Measurements from ENCODE around the gene PUM1.

The PUM1 gene

GRCh38 chr1:30969903-30970302 lies 95.6 kb downstream of the PUM1 start:
- TF ChIP-seq CTCF (IDR thresholded peaks at IDR 0.05): no peak

GRCh38 chr1:30968220-30968971 lies 97.1 kb downstream of the PUM1 start:
- no peak for TF ChIP-seq CTCF (IDR thresholded peaks at IDR 0.05)

- no peak for TF ChIP-seq CTCF (IDR thresholded peaks at IDR 0.05)
Measured at GRCh38 chr1:30966690-30967369, 98.7 kb downstream of the PUM1 start.

GRCh38 chr1:30965924-30966599 lies 99.5 kb downstream of the PUM1 start:
- no peak for TF ChIP-seq CTCF (IDR thresholded peaks at IDR 0.05)

- no peak for TF ChIP-seq CTCF (IDR thresholded peaks at IDR 0.05)
Measured at GRCh38 chr1:30964706-30965105, 100.8 kb downstream of the PUM1 start.

- no peak for TF ChIP-seq CTCF (IDR thresholded peaks at IDR 0.05)
Measured at GRCh38 chr1:30962609-30963508, 102.7 kb downstream of the PUM1 start.
